Fibroblast of the conjunctiva (primary cell): ENCODE measurements around the gene TNFRSF14.
"Not testable (repeated sequence)": the region's sequence is repeated elsewhere in the genome, so short reads cannot be mapped to it uniquely, and the experiment has no call there.

Experiments
- DNase-seq: peaks from one replicate; pipeline ENCODE4 v3.0.0-alpha.2; 2010; ENCODE audit warnings: low read depth

Gene TNFRSF14

GRCh38 chr1:2567083-2567679, 11.0 kb downstream of the TNFRSF14 start:
- no peak for DNase-seq

GRCh38 chr1:2568187-2568816, 12.1 kb downstream of the TNFRSF14 start:
- not testable (repeated sequence) for DNase-seq

GRCh38 chr1:2569060-2569459, 12.9 kb downstream of the TNFRSF14 start:
- DNase-seq, result no peak

GRCh38 chr1:2569703-2570102, 13.5 kb downstream of the TNFRSF14 start:
- DNase-seq, result not testable (repeated sequence)

- DNase-seq, result no peak
Measured at GRCh38 chr1:2570332-2570731, 14.2 kb downstream of the TNFRSF14 start.

GRCh38 chr1:2571348-2571747, 15.2 kb downstream of the TNFRSF14 start:
- DNase-seq, result no peak

GRCh38 chr1:2573250-2573920, 17.2 kb downstream of the TNFRSF14 start:
- DNase-seq, result no peak

GRCh38 chr1:2574350-2574749, 18.2 kb downstream of the TNFRSF14 start:
- no peak for DNase-seq

GRCh38 chr1:2575801-2576663, 19.9 kb downstream of the TNFRSF14 start:
- DNase-seq, result no peak

- DNase-seq, result not testable (repeated sequence)
Measured at GRCh38 chr1:2577565-2578075, 21.4 kb downstream of the TNFRSF14 start.

GRCh38 chr1:2578758-2579118, 22.6 kb downstream of the TNFRSF14 start:
- no peak for DNase-seq

GRCh38 chr1:2580691-2581090, 24.5 kb downstream of the TNFRSF14 start:
- DNase-seq, result no peak

GRCh38 chr1:2582391-2582790, 26.2 kb downstream of the TNFRSF14 start:
- no peak for DNase-seq

- no peak for DNase-seq
Measured at GRCh38 chr1:2583331-2583791, 27.2 kb downstream of the TNFRSF14 start.

- no peak for DNase-seq
Measured at GRCh38 chr1:2583871-2584351, 27.7 kb downstream of the TNFRSF14 start.

- DNase-seq, result no peak
Measured at GRCh38 chr1:2584686-2585317, 28.6 kb downstream of the TNFRSF14 start.

- DNase-seq, result peak; percentile 8
Measured at GRCh38 chr1:2585318-2586092, 29.3 kb downstream of the TNFRSF14 start.

- DNase-seq, result peak; percentile 99
Measured at GRCh38 chr1:2586154-2587070, 30.2 kb downstream of the TNFRSF14 start, which contains the start of gene PRXL2B. PRXL2B (plus strand) TSS chr1:2586777; CDS start chr1:2586886, 109 bp downstream.

GRCh38 chr1:2587071-2587859, 31.1 kb downstream of the TNFRSF14 start:
- no peak for DNase-seq
